Measurements from ENCODE around the gene C11orf86.

C11orf86 gene

GRCh38 chr11:66937193-66937733, 37.8 kb upstream of the C11orf86 start:
- no peak for DNase-seq (ENCODE audit: low read depth)
- no peak overlapping the region for H3K4me3 ChIP-seq (ENCODE audit: low read depth, low read length)
- in situ Hi-C loops (cut with HindIII; ENCODE audit: low sequenced_read_pairs), result no loop called here
- TF ChIP-seq CTCF (IDR thresholded peaks at IDR 0.05; ENCODE audit: low read depth, low read length, missing control alignments), result no peak

- no peak overlapping the region for H3K4me3 ChIP-seq (ENCODE audit: low read depth, low read length)
- no peak for DNase-seq (ENCODE audit: low read depth)
- no peak for TF ChIP-seq CTCF (IDR thresholded peaks at IDR 0.05; ENCODE audit: low read depth, low read length, missing control alignments)
- in situ Hi-C loops (cut with HindIII; ENCODE audit: low sequenced_read_pairs), result no loop called here
Measured at GRCh38 chr11:66938582-66939135, 36.4 kb upstream of the C11orf86 start.

GRCh38 chr11:66950112-66950535, 25.0 kb upstream of the C11orf86 start:
- no peak overlapping the region for H3K4me3 ChIP-seq (ENCODE audit: low read depth, low read length)
- in situ Hi-C loops (cut with HindIII; ENCODE audit: low sequenced_read_pairs), result no loop called here
- TF ChIP-seq CTCF (IDR thresholded peaks at IDR 0.05; ENCODE audit: low read depth, low read length, missing control alignments), result no peak
- DNase-seq (ENCODE audit: low read depth), result no peak

GRCh38 chr11:66951135-66951534, 24.0 kb upstream of the C11orf86 start:
- TF ChIP-seq CTCF (IDR thresholded peaks at IDR 0.05; ENCODE audit: low read depth, low read length, missing control alignments), result no peak
- DNase-seq (ENCODE audit: low read depth), result no peak
- no peak overlapping the region for H3K4me3 ChIP-seq (ENCODE audit: low read depth, low read length)
- in situ Hi-C loops (cut with HindIII; ENCODE audit: low sequenced_read_pairs), result no loop called here

GRCh38 chr11:66951927-66952337, 23.2 kb upstream of the C11orf86 start:
- TF ChIP-seq CTCF (IDR thresholded peaks at IDR 0.05; ENCODE audit: low read depth, low read length, missing control alignments), result no peak

DNA sequence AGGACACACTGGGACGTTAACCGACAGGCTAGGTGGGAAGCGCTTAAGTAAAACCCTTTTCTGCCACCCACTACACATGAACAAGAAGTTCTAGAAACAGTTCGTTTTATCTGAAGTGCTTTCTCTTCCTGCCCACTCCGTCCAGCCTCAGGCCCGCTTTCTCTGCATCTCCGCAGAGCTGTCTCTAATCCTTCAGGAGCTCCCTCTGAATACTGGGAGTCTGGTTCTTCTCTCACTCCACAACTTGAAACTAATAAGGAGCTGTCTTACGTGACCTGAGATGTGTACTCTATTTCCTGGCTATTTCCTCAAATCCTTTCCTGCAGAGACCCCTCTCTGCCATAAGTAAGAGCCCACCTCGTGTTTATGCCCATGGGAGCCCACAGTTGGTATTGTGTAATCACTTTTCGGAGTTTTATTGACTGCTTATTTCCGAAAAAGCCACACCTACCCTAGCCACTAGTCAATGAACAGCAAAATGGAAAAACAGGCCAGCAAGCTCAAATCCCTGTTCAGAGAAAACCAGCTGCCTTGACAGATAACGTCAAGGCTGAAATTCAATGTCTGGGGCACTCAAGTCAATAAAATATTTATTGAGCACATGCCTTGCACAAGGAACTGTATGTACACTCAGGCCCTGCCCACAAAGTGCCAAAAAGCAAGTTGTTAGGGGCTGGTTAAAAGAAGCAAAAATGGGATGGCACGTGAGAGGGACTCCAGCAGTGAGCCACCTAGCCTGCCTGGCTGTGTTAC, 21.8 kb upstream of the C11orf86 start:
- in situ Hi-C loops (cut with HindIII; ENCODE audit: low sequenced_read_pairs), result no loop called here

More at GRCh38 chr11:66951927-66952337, 23.2 kb upstream of the C11orf86 start:
- no peak overlapping the region for H3K4me3 ChIP-seq (ENCODE audit: low read depth, low read length)
- no peak for DNase-seq (ENCODE audit: low read depth)
- in situ Hi-C loops (cut with HindIII; ENCODE audit: low sequenced_read_pairs), result no loop called here

More for the DNA sequence above, 21.8 kb upstream of the C11orf86 start:
- no peak for DNase-seq (ENCODE audit: low read depth)
- TF ChIP-seq CTCF (IDR thresholded peaks at IDR 0.05; ENCODE audit: low read depth, low read length, missing control alignments), result no peak
- H3K4me3 ChIP-seq (ENCODE audit: low read depth, low read length), result no peak overlapping the region

Measured in astrocyte of the cerebellum (primary cell).